Neural progenitor cell (in vitro differentiated cells): ENCODE measurements around the gene PRRT2.

Source experiments
- CTCF ChIP-seq: fragments of 200-600 bp; sonication (generic); IDR thresholded peaks from 2 replicates; pipeline ENCODE4 v1.5.1; 2017; ENCODE audit warnings: antibody characterized with exemption, mild to moderate bottlenecking
- EZH2 ChIP-seq: fragments of 200-600 bp; sonication (generic); IDR thresholded peaks from 2 replicates; pipeline ENCODE4 v1.6.1; 2017; ENCODE audit warnings: antibody characterized with exemption, mild to moderate bottlenecking, moderate library complexity
- EZH2phosphoT487 ChIP-seq: fragments of 200-600 bp; sonication (generic); IDR thresholded peaks from 2 replicates; pipeline ENCODE4 v1.6.1; 2017; ENCODE audit warnings: antibody characterized with exemption

DNA sequence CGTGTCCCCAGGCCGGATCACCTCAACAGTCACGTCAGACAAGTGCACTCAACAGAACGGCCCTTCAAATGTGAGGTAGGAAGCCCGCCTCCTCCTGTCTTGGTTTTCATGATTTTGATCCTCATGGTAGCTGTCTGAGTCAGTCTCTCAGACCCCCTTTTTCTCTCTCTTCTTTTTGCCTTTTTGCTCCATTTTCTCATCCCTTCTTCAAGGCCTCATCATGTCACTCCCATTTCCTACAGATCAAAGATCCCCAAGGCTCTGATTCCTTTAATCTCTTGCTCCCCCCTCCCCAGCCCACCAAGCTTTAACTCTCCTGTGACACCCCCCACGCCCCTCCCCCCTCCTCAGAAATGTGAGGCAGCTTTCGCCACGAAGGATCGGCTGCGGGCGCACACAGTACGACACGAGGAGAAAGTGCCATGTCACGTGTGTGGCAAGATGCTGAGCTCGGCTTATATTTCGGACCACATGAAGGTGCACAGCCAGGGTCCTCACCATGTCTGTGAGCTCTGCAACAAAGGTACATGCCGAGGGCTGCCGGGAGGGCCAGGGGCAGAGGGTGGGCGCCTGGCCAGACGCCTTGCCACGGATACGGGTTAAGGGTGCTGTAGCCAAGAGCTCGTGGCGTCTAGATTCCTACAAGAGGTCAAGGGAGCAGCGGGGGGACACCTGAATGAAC is 3.6 kb upstream of the PRRT2 start:
- TF ChIP-seq CTCF = no peak
- no peak for TF ChIP-seq EZH2
- no peak for TF ChIP-seq EZH2phosphoT487
